ENCODE results near the gene TRAK1.

Gene TRAK1

DNA sequence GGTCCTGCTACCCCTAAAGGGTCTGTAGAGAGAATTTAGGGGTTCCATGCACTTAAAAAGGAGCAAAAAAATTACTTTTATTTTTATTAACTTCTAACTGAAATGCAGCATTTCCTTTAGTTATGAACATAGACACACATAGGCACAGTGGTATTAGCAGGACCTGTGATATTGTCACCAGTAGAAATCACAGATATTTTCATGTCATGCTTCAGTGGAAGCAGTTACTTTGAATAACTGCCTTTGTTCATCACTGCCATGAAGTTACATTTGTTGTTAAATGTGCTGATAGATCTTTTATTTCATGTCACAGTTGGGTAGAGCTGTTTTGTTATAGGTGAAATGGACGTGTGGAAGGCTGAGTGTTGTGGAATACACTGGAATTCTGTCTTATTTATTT, 37.4 kb downstream of the TRAK1 start:
- no peak for DNase-seq

- peak; percentile 74 for DNase-seq
These were observed 38.1 kb downstream of the TRAK1 start for GRCh38 chr3:42129014-42129953.

- DNase-seq = no peak
These were observed 38.8 kb downstream of the TRAK1 start for GRCh38 chr3:42130007-42130328.

GRCh38 chr3:42130329-42131070, 39.3 kb downstream of the TRAK1 start:
- no peak for DNase-seq

DNA sequence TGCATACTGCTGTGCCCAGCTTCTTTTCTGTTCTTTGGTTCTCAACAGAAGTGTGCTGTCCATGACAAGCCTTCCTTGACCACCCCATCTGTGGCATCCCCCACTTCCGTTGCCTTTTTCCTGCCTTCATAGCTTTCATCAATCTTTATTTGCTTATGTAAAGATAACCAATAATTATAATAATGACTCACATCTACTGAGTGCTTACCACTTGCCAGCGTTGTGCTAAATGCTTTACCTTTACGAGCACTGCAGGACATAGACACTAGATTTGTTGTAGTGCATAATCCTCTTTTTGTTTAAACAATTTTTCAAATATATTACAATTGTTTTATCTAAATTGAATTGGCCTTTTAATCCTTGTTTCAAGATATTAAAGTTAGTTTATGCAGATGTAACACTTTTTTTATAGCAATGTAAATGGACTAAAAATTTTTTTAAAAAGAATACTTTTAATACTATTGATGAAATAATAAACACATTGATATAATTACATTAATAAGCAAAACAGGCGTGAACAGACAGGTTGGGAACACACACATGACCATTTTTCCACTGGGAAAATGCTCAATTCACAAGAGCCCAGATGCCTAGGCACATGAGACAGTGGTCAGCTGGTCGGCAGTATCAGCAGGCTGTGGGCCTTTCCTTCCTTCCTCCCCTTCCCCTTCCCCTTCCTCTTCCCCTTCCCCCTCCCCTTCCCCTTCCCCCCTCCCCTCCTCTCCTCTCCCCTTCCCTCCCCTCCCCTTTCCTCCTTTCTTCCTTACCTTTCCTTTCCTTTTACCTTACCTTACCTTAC, 42.5 kb downstream of the TRAK1 start:
- no peak for DNase-seq

DNA sequence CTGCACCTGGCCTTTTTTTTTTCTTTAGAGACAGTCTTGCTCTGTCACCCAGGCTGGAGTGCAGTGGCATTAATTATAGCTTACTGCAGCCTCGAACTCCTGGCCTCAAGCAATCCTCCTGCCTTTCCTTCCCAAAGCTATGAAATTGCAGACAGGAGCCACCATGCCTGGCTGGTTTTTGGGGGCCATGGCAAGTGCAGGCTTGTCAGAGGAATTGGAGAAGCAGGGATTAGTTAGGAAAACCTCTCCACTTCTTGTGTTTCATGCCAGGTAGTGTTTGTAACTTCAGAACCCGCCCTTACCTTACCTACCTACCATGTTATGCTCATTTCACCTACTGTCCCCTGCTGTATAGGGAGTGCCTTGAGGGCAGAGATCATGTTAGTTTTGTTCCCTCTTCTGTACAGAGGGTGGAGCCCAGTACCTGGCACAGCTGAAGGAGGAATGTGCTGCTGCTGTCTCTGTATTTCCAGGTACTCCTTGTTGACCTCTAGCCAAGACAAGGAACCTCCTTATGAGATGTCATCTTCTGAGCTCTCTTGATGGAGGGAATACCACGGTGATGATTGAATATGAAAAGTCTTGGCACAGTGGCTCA, 43.8 kb downstream of the TRAK1 start:
- no peak for DNase-seq

DNA sequence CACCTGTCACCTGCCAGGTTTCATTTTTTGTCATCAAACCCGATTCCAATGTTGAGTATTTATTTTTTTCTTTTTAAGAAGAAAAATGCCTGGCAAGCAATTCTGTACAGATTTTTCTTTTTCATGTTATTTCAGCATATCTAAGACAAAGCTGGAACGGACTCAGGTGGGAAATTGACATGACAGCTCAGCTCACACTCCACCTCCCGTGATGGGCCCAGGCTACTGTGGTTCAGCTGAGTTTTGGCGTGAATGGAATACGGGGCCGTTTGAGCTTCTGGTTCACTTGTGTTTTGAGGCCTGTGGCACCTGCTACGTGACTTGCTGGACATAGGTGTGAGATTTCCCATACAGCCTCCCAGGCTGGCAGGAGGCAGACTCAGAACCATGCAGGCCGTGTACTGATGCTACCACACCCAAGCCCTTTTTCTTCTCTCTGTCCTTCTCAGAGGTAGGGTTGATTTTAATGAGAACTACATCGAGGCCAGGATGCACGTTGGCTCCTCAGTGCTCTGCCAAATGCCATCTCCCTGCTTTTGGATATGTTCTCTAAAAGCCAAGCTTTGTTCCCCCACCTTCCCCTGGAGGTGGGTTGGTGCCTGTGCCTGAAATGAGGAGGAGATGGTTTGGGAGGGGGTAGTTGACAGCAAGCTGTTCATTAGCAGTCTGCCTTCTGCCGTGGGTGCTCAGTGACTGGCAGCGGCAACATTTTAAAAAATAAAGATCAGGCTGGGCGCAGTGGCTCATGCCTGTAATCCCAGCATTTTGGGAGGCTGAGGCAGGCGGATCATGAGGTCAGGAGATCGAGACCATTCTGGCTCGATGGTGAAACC, 48.7 kb downstream of the TRAK1 start:
- DNase-seq = no peak

- DNase-seq = no peak
These were observed 49.6 kb downstream of the TRAK1 start for GRCh38 chr3:42140665-42141203.

DNA sequence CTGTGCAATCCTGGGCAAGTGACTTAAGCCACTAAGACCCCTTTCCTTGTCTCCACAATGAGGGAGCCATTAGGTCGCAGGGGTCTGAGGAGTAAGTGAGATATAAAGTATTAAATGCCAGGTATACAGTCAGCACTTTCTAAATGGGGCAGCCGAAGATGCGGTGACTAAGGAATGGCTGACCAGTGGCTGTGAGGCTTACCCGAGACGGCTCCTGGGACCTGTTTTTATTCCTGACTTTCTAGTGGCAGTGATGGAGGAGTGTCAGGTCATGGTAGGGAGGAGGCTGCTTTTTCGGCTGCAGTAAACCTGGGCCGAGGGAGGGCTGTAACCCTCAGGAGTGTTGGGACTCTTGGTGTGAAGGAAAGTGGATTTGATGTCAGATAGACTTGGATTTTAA, 52.3 kb downstream of the TRAK1 start:
- DNase-seq = no peak

DNA sequence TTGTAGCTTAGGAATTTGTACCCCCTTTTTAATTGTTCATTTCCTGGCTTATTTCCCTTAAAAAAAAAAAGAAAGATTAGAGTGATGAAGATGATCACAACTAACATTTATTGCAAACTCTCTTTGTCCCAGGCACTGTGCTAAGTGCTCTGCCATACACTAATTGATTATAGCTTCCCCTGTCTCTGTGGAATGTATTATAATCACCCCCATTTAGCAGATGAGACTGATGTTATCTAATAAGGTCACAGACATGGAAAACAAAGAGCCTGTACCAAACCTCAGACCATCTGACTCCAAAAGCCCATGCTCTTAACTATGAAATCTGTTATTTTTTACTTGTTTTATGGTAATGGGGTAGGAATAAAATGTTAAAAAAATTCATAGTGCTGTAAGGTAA, 53.1 kb downstream of the TRAK1 start:
- no peak for DNase-seq

- no peak for DNase-seq
These were observed 57.1 kb downstream of the TRAK1 start for GRCh38 chr3:42148086-42148848.

DNA sequence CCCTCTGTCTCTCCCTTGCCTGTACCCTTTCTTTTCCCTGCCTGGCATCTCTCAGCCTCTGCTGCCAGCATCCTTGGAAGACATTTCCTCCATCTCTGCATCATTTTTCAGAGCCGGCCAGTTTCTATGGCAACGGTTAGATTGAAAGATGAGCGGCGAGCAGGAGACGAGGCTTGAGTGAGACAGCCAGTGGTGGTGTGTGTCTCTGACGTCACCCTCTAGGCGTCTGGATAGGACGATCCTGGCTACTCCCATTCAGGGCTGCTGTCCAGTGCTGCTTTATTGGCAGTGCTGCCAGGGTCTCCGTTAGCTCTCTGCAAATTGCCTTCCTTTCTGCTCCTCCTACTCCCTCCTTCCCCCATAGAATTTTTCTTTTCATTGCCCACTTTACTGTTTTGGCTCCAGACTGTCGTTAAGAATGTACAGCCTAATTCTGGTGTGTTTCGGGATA, 57.9 kb downstream of the TRAK1 start:
- peak; percentile 96 for DNase-seq

- DNase-seq = no peak
These were observed 58.4 kb downstream of the TRAK1 start for GRCh38 chr3:42149532-42149931.

DNA sequence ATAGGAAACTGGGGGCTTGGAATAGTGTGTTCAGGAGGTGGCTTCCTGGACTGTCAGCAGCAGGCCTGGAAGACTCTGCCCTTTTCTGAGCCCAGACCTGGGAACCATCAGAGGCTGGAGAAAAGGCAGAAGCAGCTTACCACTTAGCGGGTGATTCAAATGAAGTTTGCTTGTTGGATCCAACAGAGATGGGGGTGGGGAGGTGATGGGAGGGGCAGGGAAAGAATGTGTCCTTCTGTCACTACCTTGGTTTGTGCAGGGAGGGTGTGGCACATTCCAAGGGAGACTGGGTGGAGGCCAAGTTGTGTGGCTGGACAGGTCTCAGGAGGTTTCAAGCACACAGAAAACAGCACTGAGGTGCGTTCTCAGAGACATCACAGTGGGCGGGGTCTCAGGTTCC, 58.8 kb downstream of the TRAK1 start:
- DNase-seq = peak; percentile 66

DNA sequence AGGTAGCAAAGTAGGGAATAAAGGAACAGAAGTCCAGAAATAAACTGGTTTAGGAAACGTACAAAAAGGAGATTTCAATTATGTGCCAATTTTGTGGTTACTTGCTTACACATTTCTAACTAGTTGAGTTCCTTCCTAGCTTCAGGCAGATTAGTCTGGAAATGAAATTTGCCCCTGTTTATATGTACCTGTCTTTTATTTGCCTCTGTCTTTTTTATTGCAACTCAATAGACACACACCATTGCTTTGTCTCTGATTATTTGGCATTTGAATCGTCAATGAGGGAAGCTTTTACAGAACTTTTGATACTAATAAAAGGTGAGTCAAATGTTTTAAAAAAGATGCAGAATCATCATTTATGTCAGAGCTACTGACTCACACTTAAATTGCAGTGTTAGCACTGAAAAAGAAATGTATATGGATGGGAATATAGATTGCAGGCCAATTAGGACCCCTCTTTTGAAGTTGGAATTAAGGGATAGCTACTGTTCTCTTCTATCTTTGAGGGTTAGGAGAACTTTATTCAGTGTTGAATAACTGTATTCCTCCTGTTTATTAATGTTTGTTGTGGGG, 60.5 kb downstream of the TRAK1 start:
- no peak for DNase-seq

DNA sequence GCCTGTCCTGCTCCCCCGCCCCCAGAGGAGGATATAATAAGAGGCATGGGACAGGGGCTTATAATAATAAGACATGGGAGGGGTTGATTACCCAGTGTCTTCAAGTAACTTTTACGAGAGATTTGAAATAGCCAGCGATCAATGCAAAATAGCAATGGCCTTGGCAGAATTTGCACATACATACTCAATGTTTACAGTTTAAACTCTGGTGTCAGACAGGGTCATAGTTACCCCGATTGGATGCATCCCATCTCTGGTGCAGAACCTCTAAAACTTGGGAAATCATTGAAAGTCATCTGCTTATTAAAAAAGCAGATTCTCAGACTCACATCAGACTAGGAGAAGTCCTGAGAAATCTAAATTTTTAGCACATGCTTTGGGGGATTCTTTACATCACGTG, 61.0 kb downstream of the TRAK1 start:
- DNase-seq = no peak

DNA sequence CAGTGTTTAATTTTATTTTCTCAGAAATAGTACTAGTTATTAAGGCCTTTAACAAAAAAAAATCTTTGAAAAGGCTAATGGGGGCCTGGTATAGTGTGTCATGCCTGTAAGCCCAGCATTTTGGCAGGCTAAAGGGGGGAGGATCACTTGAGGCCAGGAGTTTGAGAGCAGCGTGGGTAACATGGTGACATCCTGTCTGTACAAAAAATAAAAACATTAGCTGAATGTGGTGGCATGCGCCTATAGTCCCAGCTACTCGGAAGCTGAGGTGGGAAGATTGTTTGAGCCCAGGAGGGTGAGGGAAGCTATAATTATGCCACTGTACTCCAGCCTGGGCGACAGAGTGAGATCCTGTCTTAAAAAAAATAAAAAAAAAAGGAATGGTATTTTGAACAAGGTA, 61.9 kb downstream of the TRAK1 start:
- DNase-seq = no peak

GRCh38 chr3:42157540-42158538, 66.7 kb downstream of the TRAK1 start:
- DNase-seq = no peak

DNA sequence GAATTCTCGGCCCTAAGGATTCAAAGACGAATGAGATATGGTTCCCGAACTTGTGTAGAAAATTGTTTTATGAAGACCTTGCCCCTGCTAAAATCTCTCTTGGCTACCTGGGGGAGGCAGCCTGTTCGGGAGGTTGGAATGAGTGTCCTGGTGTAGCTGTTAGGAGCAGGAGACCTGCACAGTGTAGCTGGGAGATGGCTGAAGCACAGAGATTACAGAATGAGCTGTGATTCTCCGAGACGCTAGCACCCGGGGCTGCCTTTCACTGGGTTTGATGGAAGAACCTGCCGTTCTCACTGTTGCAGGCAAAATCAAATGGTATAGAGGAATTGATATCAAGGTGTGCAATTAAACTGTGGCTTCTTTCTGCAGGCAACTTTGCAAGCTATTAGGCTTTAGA, 68.0 kb downstream of the TRAK1 start:
- DNase-seq = no peak
